ENCODE results near the gene TACR2.

The TACR2 gene
- 0.07 to 2.6 (median 0.14) reads per million in 17 experiments for total RNA-seq

DNA sequence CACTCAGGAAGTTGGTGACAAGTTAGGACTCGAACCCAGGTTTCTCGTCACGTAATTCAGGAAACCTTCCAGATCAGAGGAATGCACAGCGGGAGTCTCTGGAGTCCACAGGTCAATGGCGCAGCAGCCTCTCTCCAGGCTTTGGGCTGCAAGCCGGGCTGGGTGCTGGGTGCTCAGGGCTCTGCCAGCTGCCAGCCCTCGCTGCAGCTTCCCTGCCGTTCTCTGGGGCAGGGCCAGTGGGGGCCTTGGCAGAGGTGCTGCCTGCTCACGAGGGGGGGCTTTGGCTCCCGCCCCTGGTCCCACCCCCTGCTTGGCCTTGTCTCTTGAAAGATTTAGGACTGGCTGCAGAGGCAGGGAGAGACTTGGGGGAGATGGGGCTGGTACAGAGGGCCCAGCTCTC lies at the start of gene TACR2:
TACR2 (minus strand) TSS at position 224 of the 400 bp plus-strand sequence. CDS start 595 bp downstream, outside the sequence.
- DNase-seq, result no peak

DNA sequence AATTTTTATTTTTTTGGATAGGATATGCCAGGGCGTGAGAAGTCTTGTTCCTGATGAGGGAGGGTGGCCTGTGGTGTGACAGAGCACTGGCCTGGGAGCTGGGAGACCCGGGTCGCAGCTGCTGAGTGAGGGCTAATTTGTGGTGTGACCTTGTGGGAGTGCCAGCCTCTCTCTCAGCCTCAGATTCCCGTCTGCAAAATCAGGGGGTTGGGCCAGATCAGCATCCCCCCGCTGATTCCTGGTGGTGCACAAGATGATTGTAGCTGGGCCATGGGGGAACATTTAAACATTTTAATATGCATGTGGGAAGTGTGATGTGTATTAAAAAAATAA lies 49.4 kb upstream of the TACR2 start:
- DNase-seq, result no peak

DNA sequence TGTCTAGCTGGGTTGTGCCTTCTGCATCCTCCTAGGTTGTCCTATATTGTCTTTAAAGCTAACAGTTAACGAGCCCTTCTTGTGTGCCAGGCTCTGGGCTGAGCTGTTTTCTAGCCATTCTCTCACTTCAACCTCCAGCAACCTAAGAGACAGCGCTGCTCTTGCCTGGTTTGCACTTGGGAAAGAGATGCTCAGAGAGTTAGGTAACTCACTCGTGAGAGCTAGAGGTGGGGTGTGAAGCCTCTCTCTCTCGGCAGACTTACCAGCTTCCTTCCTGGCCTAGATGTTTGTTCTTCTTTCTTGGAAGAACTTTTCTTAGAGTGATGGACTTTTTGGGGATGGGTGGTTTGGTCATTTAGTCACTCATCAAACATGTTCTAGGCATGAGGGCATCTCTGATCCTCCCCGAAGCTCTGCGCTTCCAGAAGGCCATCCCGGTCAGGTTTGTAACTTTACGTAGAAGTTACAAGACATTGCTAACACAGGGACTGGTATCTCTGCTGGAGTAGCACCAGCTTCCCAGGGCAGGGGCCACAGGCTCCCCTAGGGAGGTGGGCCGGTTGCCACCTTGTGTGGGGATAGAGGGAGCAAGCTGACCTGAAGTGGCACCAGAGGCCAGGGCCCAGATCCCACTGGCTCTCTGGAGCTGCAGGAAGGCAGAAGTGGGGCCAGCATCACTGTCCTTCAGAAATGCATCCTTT lies 48.9 kb upstream of the TACR2 start:
- peak in 1 of 4 experiments; percentile 38 for DNase-seq

DNA sequence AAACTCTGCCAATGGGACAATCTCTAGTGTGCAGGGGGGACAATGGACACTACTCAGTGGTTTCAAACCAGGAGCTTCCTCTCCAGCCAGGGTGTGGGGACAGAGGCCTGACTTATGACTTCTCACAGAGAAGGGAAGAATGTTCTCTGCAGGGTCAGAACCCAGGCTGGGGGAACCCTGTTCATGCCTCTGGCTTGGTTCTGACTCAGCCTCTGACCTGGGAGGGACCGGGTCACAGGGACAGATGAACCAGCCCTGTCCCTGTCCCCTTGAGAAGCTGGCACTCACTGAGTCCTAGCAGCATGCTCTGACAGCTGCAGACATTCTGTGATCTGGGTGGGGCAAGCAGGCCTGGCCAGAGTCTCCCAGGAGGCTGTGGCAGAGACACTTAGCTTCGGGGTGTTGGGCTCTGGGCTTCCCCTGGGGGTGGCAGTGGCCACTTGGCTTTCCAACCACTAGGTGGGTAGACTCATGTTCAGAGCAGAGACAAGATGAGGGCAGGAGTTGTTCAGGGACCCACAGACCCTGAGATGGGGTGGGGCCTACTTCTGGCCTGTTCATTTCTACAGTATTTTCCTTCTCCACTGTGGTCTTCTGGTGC lies 48.2 kb upstream of the TACR2 start:
- DNase-seq, result peak; percentile 71 to 84 (median 78)

DNA sequence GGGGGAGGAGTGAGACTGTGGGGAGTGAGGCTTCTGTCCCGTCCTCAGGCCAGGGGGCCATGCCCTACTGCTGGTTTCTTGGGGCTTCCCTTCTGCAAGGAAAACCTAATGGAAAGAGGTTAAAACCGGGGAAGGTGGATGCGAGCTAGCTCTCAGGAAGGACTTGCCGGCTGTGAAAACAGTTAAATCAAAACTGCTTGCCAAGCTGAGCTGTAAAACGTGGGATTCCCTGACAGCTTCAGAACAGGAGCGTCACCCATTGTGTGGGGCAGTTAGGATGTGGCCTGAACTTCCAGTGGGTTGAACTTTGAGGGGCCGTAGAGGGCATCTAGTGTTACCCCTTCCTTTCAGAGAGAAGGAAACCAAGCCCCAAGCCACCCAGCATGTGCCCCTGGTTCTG lies 47.7 kb upstream of the TACR2 start:
- no peak for DNase-seq

DNA sequence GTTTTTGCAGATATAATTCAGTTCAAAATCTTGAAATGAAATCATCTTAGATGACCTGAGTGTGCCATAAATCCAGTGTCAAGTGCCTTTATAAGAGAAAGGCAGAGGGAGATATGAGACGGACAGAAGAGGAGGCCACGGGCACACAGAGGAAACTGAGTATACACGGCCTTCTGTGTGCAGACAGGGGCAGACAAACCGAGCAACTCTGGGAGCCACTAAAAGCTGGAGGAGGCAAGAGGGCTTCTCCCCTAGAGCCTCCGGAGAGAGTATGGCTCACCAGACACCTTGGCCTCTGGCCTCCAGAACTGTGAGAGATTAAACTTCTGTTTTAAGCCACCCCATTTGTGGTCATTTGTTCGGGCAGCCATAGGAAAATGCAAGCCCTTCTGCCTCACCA lies 47.2 kb upstream of the TACR2 start:
- no peak for DNase-seq

DNA sequence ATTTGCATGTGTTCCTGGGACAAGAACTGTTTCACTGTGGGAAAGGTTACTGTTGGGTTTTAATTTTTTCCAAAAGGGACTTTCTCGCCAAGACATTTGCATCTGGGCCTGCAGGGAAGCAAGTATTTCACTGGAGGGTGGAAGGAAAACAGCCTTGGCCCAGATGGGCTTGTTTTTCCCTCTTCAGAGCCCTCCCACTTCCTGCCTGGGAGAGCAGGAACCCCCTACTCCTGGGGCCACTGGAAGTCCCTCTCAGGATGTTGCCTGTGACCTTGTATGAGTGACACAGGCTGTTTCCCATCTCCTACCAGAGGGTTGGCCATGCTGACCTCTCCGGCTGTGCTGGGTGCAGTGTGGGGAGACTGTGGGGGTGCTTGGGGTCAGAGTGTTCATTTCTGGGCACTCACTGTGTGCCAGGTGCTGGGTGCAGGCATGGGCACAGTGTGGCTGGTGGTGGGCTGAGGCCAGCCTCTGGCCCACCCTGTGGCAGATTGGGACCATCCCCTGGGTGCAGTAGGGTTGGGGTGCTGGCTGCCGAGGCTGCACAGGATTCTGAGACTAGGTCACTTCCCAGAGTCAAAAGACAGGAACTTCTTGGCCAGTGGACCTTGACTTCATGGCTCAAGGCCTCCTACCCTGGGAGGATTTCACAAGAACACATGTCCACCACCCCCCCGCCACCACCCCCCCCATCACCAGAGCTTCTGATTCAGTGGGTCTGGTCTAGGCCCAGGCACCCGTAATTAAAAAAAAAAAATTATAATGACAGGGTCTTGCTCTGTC lies 44.7 kb upstream of the TACR2 start:
- DNase-seq, result peak in 3 of 4 experiments; percentile 40 to 47 (median 41)

DNA sequence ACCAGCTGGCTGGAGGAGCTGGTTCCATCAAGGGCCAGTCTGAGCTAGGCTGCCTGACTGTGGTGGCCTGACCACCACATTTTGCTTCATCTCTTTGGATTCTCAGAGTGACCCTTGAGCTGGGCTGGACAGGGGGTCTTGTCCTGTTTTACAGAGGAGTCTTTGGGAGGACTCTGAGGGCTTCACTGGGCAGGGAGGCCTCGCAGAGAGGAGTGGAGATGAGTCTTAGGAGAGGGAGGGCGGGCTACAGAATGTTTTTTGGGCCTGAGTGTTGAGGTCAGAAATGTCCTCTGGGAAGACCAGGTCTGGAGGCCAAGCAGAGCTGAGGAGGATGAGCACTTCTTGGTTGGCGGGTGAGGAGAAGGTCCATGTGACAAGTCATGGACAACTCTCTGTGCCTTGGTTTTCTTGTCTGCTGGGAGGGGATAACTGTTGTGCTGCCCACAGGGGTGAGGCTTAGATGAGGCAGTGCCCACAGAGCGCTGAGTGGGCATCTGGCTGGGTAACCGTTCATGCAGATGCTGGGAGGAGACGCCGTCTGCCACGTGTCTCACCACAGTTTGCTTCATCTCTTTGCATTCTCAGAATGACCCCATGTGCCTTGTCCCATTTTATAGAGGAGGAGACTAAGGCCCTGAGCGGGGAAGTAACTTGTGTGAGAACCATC lies 44.0 kb upstream of the TACR2 start:
- DNase-seq, result peak; percentile 25 to 62 (median 32)

DNA sequence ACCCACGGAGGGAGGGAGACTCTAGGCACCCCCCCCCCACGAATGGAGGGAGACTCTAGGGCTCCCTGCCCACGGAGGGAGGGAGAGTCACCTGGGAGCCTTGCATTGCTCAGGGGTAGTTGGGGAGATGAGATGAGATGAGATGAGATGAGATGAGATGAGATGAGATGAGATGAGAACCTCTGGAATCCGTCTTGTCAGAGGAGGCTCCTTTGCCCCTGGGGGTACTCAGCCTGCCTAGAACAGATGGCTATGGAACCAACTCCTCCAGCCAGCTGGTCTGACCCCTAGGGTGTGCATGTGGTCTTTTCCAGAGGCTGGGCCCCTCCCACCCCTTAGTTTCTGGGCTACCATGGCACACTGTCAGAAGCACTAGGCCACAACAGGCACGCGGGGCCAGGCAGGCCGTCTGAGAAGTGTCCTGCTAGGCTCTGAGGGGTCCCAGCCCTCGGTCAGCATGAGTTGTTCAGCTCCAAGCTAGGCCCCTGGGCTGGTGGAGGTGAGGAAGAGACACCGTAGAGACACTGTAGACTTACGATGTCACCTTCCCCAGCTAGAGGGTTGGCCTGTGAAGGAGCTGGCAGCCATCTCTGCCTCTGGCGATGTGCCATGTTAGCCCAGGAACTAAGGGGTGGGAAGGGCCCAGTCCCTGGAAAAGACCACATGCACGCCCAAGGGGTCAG lies 43.3 kb upstream of the TACR2 start:
- DNase-seq, result no peak

DNA sequence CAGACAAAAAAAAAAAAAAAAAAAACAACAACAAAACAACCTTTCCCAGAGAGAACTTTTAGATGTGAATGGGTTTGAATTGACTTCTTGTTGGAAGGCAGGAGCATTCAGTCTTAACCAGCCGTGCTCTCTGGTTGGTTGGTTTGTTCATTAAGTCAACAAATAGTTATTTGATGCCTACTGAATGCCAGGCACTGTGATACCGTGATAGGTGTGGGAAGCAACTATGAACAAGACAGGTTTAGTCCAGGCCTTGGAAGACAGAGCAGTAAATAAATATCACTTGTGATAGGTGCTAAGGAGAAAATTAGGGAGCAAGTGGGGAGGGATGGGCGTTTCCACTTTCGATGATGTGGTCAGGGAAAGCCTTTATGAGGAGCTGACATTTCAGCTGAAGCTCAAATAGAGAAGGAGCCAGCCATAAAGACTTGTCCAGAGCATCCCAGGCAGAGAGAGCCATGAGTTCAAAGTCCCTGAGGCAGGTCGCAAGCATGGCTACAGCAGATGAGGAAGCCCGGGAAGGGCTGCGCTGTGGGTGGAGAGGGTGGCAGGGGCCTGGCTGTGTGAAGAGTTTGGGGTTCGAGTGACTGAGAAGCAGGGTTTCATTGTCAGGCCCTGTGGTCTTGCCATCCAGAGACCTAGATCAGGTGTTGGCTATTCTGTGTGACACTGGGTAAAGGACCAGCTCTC lies 42.5 kb upstream of the TACR2 start:
- DNase-seq, result no peak

DNA sequence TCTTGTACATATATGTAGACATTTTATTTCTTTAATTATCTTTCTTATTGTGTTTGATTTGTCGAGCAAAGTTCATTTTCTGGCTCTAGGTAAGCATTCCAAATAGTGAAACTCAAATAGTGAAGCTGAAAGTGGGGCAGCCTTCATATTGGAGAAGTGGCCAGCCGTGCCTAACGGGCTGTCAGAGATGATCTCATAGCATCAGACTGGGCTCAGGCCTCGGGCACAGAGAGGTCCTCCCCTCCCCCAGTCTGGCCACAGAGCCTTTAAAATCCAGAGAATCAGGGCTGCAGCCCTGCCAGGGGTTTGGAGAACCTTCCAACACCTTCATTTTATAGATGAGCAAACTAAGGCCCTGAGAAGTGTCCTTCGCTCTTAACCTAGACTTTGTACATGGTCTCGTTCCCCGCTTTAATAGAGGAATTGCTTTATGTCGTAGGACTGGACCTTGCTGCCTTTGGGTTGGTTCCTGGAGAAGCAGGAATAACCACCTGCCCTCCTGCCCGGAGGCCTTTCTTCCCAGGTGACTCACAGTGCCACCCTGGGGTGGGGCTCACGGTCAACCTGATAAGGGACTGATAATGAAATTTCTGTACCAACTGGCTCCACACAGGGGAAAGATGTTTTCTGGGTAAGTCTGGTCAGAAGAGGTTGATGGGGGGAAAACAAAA lies 41.8 kb upstream of the TACR2 start:
- DNase-seq, result peak; percentile 83 to 91 (median 88)

DNA sequence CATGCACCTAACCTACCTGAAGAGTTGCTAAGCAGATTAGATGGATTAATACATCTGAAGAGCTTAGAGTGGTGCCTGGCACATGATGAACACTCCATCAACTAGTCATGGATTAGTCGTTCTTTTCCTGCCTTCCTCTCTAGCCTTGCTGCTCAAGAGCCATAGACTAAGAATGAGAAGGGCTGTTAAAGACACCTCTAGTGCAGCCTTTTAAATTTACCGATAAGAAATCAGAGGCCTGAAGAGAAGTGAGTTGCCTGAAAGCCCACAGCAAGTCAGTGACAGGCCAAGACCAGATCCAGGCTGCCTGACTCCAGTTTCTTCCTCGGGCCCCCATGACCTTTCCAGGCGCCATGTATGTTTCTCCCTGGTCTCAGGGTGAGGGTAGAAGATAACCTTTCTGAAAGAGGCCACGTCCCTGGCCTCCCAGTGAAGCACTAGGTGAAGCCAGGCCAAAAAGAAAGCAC lies 41.1 kb upstream of the TACR2 start:
- no peak for DNase-seq

DNA sequence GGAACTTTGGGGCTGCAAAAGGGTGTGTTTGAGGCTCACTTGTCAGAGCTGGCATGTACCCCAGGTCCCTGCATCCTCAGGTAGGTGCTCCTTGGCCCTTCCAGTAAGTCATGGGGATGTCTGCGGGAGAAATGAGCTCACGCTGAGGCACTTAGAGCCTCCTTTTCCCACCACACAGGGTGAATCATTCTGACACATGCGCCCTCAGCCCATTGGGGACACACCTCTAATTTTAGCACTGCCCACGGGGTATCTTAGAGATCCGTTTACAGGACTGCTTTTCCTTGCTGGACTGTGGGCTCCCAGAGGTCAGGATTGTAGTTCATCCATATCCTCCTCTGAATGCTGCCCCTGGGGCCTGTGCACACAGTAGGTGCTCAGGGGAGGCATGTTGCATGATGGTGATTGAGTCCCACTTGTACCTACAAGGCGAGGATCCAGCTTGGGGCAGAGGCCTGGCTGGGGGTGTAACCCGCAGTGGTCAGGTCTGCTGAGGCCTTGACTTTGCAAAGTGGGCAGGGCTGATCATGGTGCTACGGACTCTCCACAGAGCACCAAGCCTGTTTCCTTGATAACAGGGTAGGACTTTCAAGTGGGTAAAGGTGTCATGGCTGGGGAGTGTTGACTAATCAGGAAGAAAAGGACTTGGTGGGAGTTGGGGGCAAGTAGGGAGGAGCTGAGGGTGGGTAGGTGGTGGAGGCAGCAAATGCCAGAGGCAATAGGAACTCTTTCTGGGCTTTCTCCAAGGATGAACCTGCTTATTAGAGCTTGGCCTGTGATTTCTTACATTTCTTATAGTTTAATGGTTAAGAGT lies 40.4 kb upstream of the TACR2 start:
- DNase-seq, result peak in 3 of 4 experiments; percentile 44 to 56 (median 48)

DNA sequence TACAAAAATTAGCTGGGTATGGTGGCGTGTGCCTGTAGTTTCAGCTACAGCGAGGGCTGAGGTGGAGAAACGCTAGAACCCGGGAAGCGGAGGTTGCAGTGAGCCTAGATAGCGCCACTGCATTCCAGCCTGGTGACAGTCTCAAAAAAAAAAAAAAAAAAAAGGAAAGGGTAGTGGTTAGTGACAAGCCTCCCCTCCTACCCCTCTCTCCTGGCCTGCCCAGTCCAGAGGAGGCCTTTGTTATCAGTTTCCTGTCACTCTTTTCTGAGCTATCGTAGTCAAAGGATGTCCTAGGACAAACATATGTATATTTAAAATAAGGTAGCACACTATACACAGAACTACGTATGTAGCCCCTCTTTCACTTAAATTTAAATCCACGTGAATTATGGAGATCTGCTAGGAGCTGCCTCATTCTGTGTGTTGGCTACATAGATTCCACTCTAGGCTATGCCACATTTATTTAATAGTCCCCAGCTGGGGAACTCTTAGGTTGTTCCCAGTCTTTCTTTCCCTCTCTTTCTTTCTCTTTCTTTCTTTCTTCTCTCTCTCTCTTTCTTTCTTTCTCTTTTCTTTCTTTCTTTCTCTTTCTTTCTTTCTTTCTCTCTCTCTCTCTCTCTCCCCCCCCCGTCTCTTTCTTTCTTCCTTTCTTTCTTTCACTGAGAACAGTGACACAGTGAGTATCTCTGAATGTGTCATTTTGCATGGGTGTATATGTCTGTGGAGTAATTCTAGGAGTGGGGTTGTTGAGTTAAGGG lies 38.5 kb upstream of the TACR2 start:
- no peak for DNase-seq

DNA sequence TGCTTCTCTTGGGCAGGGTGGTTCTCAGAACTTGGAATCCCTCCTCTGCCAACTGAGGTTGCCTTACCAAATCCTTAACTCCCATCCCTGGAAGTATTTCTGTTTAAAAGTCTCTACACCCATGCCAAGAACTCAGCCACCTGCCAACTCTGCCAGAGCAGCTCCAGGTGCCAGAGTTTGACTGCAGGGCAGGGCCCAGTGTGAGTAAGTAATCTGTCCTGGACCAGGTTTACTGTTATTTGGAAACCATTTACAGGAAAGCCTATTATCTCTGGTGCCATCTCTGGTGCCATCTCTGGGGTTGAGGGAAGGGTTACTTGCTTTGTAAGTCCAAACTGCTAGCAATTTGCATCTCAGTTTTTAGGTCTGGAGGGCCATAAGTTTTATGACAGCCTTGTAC lies 37.1 kb upstream of the TACR2 start:
- no peak for DNase-seq

DNA sequence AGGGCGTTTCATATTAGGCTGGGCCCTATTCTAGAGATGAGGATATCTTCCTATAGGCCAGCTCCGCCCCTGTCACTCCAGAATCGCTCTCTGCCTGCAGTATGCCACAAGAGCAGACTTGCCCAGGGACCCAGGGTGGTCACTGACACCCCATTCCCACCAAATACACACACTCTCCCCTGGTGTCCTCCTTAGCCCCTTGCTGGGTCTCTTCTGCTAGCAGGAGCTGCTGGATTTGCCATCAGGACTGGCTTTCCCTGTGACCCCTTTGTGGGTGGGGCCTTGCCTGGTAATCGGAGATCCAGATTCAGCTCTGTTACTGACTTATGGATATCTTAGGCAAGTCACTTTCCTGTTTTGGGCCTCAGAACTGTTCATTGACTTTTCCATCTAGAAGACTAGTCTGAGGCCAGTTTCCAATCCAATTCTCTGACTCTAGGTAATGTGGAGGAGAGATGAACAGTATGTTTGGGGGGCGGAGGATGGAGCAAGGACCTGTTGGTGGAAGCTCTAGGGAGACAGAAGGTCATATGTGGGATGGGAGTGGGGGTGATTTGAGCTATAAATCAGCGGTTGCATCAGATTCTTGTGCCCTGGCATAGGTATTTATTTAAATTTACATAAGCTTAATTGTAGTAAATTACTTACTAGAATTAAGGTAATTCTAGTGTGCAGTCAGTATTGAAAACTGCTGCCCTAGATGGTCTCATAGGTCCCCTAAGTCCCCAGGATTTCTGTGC lies 36.1 kb upstream of the TACR2 start:
- DNase-seq, result no peak

DNA sequence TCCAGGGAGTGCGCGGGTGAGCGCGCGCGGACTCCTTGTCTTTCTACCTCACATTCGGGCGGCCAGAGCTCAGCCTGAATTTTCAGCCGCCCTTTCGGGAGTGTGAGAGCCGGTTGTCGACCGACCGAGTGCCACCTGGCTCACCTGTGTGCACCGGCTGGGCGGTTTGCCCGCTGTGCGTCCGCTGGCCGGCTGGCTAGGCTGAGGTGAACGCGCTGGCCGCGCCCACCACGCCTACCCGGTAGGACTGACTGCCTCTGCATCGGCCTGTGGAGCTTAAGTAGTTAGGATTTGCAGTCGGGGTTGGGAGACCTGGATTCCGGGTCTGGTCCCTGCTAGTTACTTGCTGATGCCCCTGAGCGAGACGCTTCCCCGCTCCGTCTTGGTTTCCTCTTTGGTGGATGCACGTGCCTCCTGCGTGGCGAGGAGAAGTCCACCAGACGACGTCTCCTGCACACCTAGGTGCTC lies 35.1 kb upstream of the TACR2 start:
- peak in 2 of 4 experiments; percentile 38 to 48 for DNase-seq

DNA sequence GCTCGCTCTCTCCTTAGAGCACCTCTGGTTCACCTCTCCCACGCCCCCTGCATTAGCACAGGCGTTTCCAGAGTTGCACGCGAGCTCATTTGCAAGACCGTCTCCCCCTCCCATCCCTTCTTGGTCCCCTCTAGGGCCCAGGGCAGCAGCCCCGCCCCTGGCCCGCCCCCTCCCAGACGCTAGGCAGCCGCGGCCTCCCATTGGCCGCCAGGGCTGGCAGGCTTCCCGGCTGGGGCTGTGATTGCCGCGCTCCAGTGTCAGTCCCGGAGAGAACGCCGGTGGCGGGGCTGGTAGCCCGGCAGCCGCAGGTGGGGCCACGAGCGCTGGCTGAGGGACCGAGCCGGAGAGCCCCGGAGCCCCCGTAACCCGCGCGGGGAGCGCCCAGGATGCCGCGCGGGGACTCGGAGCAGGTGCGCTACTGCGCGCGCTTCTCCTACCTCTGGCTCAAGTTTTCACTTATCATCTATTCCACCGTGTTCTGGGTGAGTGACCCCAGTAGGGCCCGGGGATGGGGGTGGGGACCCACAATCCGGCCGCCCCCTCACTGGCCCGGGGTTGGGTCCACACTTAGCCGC lies 34.6 kb upstream of the TACR2 start, which contains the start of gene TSPAN15:
TSPAN15 (plus strand) TSS at position 257 of the 575 bp plus-strand sequence; CDS start at position 387, 130 bp downstream.
- peak; percentile 83 to 94 (median 88) for DNase-seq
